K562 (cell line): ENCODE results near the gene RUNDC1. TPM values are rescaled to one million over a fixed set of nuclear protein-coding genes. Genes with fewer than 3 reads are reported as not detected.

ENCODE experiments used
- BCOR ChIP-seq: fragments of 450-650 bp; IDR thresholded peaks from 2 replicates; pipeline ENCODE4 v1.6.1; 2016
- CBX8 ChIP-seq: fragments of 200-600 bp; sonication (generic); IDR thresholded peaks from 2 replicates; pipeline ENCODE4 v1.6.1; 2012; ENCODE audit warnings: borderline replicate concordance, mixed run types, low read depth, mild to moderate bottlenecking, moderate library complexity, mixed read lengths, low read length, control low read depth, inconsistent platforms; ENCODE audit not compliant: poor library complexity, severe bottlenecking; ENCODE audit errors: extremely low read depth
- CHD1 ChIP-seq: fragments of 200-600 bp; sonication (generic); IDR thresholded peaks from one replicate; pipeline ENCODE4 v1.6.1; 2012; ENCODE audit warnings: mild to moderate bottlenecking, moderate library complexity, low read length, inconsistent platforms
- CSDE1 ChIP-seq, 2 experiments: fragments of 450-650 bp; IDR thresholded peaks; 2 replicates each; pipeline ENCODE4 v1.6.1; 2016; ENCODE audit warnings: mild to moderate bottlenecking in 1 of 2
- HIVEP1 ChIP-seq: fragments of 250-450 bp; sonication (Bioruptor Pico); IDR thresholded peaks from 2 replicates; pipeline ENCODE4 v1.4.0; 2020; ENCODE audit warnings: mild to moderate bottlenecking
- IFI16 ChIP-seq: fragments of 250-450 bp; sonication (Bioruptor Pico); IDR thresholded peaks from 2 replicates; pipeline ENCODE4 v2.1.2; 2022; ENCODE audit warnings: mild to moderate bottlenecking, inconsistent platforms
- KDM1A ChIP-seq, 2 experiments: fragments of 450-650 bp; IDR thresholded peaks; 2 replicates each; pipeline ENCODE4 v1.6.1; 2016; ENCODE audit warnings: mild to moderate bottlenecking in 2 of 2
- PTTG1 ChIP-seq: fragments of 450-650 bp; IDR thresholded peaks from 2 replicates; pipeline ENCODE4 v1.6.1; 2016; ENCODE audit warnings: low read depth, mild to moderate bottlenecking, missing genetic modification characterization, missing compliant biosample characterization
- SNRNP70 ChIP-seq: fragments of 200-400 bp; formaldehyde crosslinking; optimal IDR thresholded peaks from 2 replicates; pipeline ENCODE3; 2017; ENCODE audit warnings: low read depth, low read length
- ZEB2 ChIP-seq: fragments of 450-650 bp; IDR thresholded peaks from 2 replicates; pipeline ENCODE4 v1.6.1; 2016
- ZNF239 ChIP-seq: fragments of 250-450 bp; sonication (Bioruptor Pico); IDR thresholded peaks from 2 replicates; pipeline ENCODE4 v1.4.0; 2020; ENCODE audit warnings: mild to moderate bottlenecking
- polyA plus RNA-seq, 8 experiments: library from polyadenylated mRNA; depleted of rRNA in 4 of 8; stranded (reverse) in 5 of 8; unstranded in 3 of 8; fragments of >200 nt; fragmentation: Nextera tagmentation in 2 of 8; fragmentation: Illumina TruSeq in 1 of 8; extraction: Ambion mirVana in 2 of 8; extraction: Trizol in 1 of 8; gene quantifications; 2 replicates each; pipeline versions ENCODE4 v1.2.1 to v1.2.3, GENCODE V29; 2011 to 2014; ENCODE audit warnings: inconsistent platforms in 1 of 8, missing spikeins in 1 of 8
- total RNA-seq, 7 experiments: library from RNA; depleted of rRNA in 6 of 7; stranded (reverse); fragments of >200 nt in 6 of 7; fragmentation: Illumina TruSeq in 2 of 7; extraction: Trizol in 2 of 7; gene quantifications; 2 replicates each; pipeline versions ENCODE4 v1.2.1 to v1.2.3, GENCODE V29; 2011 to 2021; ENCODE audit warnings: low replicate concordance in 1 of 7
- TF ChIP-seq, protein P1 (sequence below): IDR thresholded peaks from 2 replicates; pipeline ENCODE4 v1.6.1; 2011; ENCODE audit warnings: borderline replicate concordance, low read depth, mild to moderate bottlenecking, moderate library complexity, low read length; ENCODE audit not compliant: insufficient read depth, poor library complexity, severe bottlenecking
- TF ChIP-seq, protein P2 (sequence below): sonication (generic); formaldehyde crosslinking; IDR thresholded peaks from 2 replicates; pipeline ENCODE4 v1.8.0; 2023; ENCODE audit warnings: mild to moderate bottlenecking, missing genetic modification reagents
- TF ChIP-seq, protein P3 (sequence below), 2 experiments: fragments of 150-350 bp in 1 of 2; IDR thresholded peaks; 2 replicates each; pipeline ENCODE4 v1.6.1; 2012 to 2016; ENCODE audit warnings: low read depth in 2 of 2, low read length in 2 of 2, mild to moderate bottlenecking in 1 of 2, moderate library complexity in 1 of 2
- TF ChIP-seq, protein P4 (sequence below): sonication (generic); formaldehyde crosslinking; IDR thresholded peaks from 2 replicates; pipeline ENCODE4 v1.4.0; 2020; ENCODE audit warnings: mild to moderate bottlenecking, missing genetic modification reagents

Gene RUNDC1
- total and polyA plus RNA-seq, 9 of the 15 experiments (the other 6 are each of a cell fraction or from before 2014, with no cell fraction given): 3.4 to 12.6 (median 9.4) TPM

DNA sequence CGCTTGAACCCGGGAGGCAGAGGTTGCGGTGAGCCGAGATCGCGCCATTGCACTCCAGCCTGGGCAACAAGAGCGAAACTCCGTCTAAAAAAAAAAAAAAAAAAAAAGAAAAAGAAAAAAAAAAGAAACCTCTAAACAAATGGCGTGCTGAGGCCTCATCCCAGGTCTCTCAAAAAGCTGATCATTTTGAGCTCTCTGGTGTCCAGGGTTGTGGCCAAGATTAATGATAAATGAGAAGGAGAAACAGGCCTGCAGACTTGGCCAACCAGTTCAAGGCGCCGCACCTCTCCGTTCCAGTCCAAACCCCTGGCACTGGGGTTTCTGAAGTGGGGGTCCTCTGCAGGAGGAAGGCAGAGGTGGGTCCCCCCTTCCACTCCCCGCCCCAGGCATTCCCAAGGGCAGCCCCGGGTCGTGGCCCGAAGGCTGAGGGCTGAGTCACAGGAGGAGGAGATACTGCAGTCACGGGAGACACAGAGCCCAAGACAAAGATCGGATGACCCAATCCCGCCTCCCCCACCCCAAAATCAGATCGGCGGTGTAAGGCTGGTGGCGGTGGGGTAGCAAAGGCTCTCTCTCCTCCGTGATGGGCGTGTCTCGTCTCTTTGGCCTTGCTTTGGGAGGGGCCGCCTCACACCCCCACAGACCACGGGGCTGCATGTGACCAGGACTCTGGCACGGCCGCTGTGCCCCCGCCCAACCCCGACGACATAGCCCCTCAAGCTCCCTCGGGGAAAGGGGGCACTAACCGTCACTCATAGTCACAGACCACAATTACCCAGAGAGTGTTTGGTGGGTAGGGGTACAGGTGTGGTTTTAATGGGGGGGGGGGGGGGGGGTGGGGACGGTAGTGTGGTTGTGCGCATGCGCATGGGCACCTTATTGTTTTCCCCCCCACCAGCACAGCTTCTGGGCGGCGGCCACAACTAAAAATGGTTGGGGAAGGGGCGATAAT lies 40.7 kb downstream of the RUNDC1 start (continued):
- no peak for TF ChIP-seq PTTG1 (tag)
- peak; percentile 72 for TF ChIP-seq ZEB2
- TF ChIP-seq, protein P1, sequence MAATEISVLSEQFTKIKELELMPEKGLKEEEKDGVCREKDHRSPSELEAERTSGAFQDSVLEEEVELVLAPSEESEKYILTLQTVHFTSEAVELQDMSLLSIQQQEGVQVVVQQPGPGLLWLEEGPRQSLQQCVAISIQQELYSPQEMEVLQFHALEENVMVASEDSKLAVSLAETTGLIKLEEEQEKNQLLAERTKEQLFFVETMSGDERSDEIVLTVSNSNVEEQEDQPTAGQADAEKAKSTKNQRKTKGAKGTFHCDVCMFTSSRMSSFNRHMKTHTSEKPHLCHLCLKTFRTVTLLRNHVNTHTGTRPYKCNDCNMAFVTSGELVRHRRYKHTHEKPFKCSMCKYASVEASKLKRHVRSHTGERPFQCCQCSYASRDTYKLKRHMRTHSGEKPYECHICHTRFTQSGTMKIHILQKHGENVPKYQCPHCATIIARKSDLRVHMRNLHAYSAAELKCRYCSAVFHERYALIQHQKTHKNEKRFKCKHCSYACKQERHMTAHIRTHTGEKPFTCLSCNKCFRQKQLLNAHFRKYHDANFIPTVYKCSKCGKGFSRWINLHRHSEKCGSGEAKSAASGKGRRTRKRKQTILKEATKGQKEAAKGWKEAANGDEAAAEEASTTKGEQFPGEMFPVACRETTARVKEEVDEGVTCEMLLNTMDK: no peak
- TF ChIP-seq, protein P2, sequence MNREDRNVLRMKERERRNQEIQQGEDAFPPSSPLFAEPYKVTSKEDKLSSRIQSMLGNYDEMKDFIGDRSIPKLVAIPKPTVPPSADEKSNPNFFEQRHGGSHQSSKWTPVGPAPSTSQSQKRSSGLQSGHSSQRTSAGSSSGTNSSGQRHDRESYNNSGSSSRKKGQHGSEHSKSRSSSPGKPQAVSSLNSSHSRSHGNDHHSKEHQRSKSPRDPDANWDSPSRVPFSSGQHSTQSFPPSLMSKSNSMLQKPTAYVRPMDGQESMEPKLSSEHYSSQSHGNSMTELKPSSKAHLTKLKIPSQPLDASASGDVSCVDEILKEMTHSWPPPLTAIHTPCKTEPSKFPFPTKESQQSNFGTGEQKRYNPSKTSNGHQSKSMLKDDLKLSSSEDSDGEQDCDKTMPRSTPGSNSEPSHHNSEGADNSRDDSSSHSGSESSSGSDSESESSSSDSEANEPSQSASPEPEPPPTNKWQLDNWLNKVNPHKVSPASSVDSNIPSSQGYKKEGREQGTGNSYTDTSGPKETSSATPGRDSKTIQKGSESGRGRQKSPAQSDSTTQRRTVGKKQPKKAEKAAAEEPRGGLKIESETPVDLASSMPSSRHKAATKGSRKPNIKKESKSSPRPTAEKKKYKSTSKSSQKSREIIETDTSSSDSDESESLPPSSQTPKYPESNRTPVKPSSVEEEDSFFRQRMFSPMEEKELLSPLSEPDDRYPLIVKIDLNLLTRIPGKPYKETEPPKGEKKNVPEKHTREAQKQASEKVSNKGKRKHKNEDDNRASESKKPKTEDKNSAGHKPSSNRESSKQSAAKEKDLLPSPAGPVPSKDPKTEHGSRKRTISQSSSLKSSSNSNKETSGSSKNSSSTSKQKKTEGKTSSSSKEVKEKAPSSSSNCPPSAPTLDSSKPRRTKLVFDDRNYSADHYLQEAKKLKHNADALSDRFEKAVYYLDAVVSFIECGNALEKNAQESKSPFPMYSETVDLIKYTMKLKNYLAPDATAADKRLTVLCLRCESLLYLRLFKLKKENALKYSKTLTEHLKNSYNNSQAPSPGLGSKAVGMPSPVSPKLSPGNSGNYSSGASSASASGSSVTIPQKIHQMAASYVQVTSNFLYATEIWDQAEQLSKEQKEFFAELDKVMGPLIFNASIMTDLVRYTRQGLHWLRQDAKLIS (CRISPR knock-in tag): peak; percentile 12; the same call in 1 of the 2 replicates
- peak; percentile 3 for TF ChIP-seq CHD1
- TF ChIP-seq BCOR: peak; percentile 60
- no peak for TF ChIP-seq CSDE1 (IDR thresholded peaks at IDR 0.05)
- TF ChIP-seq KDM1A (IDR thresholded peaks at IDR 0.05): peak; percentile 90 to 91
- no peak for TF ChIP-seq ZNF239 (CRISPR knock-in tag)
- TF ChIP-seq HIVEP1 (CRISPR knock-in tag): no peak
- no peak for TF ChIP-seq IFI16 (CRISPR knock-in tag)
- TF ChIP-seq, protein P3, sequence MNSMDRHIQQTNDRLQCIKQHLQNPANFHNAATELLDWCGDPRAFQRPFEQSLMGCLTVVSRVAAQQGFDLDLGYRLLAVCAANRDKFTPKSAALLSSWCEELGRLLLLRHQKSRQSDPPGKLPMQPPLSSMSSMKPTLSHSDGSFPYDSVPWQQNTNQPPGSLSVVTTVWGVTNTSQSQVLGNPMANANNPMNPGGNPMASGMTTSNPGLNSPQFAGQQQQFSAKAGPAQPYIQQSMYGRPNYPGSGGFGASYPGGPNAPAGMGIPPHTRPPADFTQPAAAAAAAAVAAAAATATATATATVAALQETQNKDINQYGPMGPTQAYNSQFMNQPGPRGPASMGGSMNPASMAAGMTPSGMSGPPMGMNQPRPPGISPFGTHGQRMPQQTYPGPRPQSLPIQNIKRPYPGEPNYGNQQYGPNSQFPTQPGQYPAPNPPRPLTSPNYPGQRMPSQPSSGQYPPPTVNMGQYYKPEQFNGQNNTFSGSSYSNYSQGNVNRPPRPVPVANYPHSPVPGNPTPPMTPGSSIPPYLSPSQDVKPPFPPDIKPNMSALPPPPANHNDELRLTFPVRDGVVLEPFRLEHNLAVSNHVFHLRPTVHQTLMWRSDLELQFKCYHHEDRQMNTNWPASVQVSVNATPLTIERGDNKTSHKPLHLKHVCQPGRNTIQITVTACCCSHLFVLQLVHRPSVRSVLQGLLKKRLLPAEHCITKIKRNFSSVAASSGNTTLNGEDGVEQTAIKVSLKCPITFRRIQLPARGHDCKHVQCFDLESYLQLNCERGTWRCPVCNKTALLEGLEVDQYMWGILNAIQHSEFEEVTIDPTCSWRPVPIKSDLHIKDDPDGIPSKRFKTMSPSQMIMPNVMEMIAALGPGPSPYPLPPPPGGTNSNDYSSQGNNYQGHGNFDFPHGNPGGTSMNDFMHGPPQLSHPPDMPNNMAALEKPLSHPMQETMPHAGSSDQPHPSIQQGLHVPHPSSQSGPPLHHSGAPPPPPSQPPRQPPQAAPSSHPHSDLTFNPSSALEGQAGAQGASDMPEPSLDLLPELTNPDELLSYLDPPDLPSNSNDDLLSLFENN (IDR thresholded peaks at IDR 0.05; ENCODE audit: low read depth in 2 of 2, low read length in 2 of 2): no peak; a peak in 1 of 4 replicates
- TF ChIP-seq, protein P4, sequence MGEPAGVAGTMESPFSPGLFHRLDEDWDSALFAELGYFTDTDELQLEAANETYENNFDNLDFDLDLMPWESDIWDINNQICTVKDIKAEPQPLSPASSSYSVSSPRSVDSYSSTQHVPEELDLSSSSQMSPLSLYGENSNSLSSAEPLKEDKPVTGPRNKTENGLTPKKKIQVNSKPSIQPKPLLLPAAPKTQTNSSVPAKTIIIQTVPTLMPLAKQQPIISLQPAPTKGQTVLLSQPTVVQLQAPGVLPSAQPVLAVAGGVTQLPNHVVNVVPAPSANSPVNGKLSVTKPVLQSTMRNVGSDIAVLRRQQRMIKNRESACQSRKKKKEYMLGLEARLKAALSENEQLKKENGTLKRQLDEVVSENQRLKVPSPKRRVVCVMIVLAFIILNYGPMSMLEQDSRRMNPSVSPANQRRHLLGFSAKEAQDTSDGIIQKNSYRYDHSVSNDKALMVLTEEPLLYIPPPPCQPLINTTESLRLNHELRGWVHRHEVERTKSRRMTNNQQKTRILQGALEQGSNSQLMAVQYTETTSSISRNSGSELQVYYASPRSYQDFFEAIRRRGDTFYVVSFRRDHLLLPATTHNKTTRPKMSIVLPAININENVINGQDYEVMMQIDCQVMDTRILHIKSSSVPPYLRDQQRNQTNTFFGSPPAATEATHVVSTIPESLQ (CRISPR knock-in tag): no peak
- TF ChIP-seq CBX8: no peak
- no peak for TF ChIP-seq SNRNP70
